KMS-11 (cell line): Measurements from ENCODE around the gene HBG1.

Experiments
- H2AFZ ChIP-seq: fragments of 200-600 bp; sonication (generic); 2 replicates; pipeline ENCODE4 v1.6.1; 2016; ENCODE audit warnings: antibody characterized with exemption, mixed run types, low read depth
- H3K27ac ChIP-seq: fragments of 200-600 bp; sonication (generic); 2 replicates; pipeline ENCODE4 v1.6.1; 2016; ENCODE audit warnings: mild to moderate bottlenecking, mixed run types
- H3K27me3 ChIP-seq: fragments of 200-600 bp; sonication (generic); 2 replicates; pipeline ENCODE4 v1.6.1; 2017; ENCODE audit warnings: mild to moderate bottlenecking, low read depth, mixed run types, moderate library complexity; ENCODE audit not compliant: insufficient read depth
- H3K36me3 ChIP-seq: fragments of 200-600 bp; sonication (generic); 2 replicates; pipeline ENCODE4 v1.6.1; 2017; ENCODE audit warnings: mild to moderate bottlenecking, mixed run types; ENCODE audit not compliant: insufficient read depth
- H3K4me1 ChIP-seq: fragments of 200-600 bp; sonication (generic); 2 replicates; pipeline ENCODE4 v1.6.1; 2016; ENCODE audit warnings: mild to moderate bottlenecking, low read depth, mixed run types; ENCODE audit not compliant: poor library complexity, severe bottlenecking
- H3K4me2 ChIP-seq: fragments of 200-600 bp; sonication (generic); 2 replicates; pipeline ENCODE4 v1.7.0; 2016; ENCODE audit warnings: mild to moderate bottlenecking, mixed run types
- H3K4me3 ChIP-seq: fragments of 200-600 bp; sonication (generic); IDR thresholded peaks from 2 replicates; pipeline ENCODE4 v1.6.1; 2017; ENCODE audit warnings: low read depth, low read length, mixed read lengths; ENCODE audit not compliant: insufficient read depth
- H3K79me2 ChIP-seq: fragments of 200-600 bp; sonication (generic); 2 replicates; pipeline ENCODE4 v1.6.1; 2016; ENCODE audit warnings: low read depth, mixed run types; ENCODE audit not compliant: insufficient read depth
- H3K9ac ChIP-seq: fragments of 200-600 bp; sonication (generic); 2 replicates; pipeline ENCODE4 v1.6.1; 2016; ENCODE audit warnings: mild to moderate bottlenecking, mixed run types
- H4K20me1 ChIP-seq: fragments of 200-600 bp; sonication (generic); 2 replicates; pipeline ENCODE4 v1.6.1; 2016; ENCODE audit warnings: mild to moderate bottlenecking, mixed run types; ENCODE audit not compliant: insufficient read depth
- CTCF ChIP-seq: fragments of 200-600 bp; sonication (generic); conservative IDR thresholded peaks from 2 replicates; pipeline ENCODE4 v1.6.1; 2017; ENCODE audit warnings: low read depth, mild to moderate bottlenecking, antibody characterized with exemption, low read length, moderate library complexity, mixed read lengths

Gene HBG1

GRCh38 chr11:5247472-5248192 is 2.0 kb downstream of the HBG1 start:
- H4K20me1 ChIP-seq = no peaks in the 10 kb centered on the region
- no peak overlapping the region for H2AFZ ChIP-seq
- H3K79me2 ChIP-seq = no peaks in the 10 kb centered on the region
- H3K27ac ChIP-seq = no peak overlapping the region
- H3K27me3 ChIP-seq = no peaks in the 10 kb centered on the region
- H3K36me3 ChIP-seq = no peaks in the 10 kb centered on the region
- peaks cover 8% of the 10 kb centered on the region for H3K4me1 ChIP-seq
- H3K4me3 ChIP-seq = no peak overlapping the region
- TF ChIP-seq CTCF = no peak
- no peak overlapping the region for H3K9ac ChIP-seq
- no peak overlapping the region for H3K4me2 ChIP-seq

GRCh38 chr11:5246772-5247471 is 2.7 kb downstream of the HBG1 start:
- Histone ChIP-seq H3K9ac (no peak overlapping the region), H3K4me2 (no peak overlapping the region), H3K27me3 (no peaks in the 10 kb centered on the region), H3K79me2 (no peaks in the 10 kb centered on the region), H3K4me3 (no peak overlapping the region), H3K4me1 (peaks cover 8% of the 10 kb centered on the region), H3K36me3 (no peaks in the 10 kb centered on the region), H2AFZ (no peak overlapping the region), H3K27ac (no peak overlapping the region), H4K20me1 (no peaks in the 10 kb centered on the region)
- no peak for TF ChIP-seq CTCF

GRCh38 chr11:5245155-5245554 is 4.5 kb downstream of the HBG1 start:
- H2AFZ ChIP-seq = no peak overlapping the region
- H3K27ac ChIP-seq = no peak overlapping the region
- peaks cover 8% of the 10 kb centered on the region for H3K4me1 ChIP-seq
- no peaks in the 10 kb centered on the region for H3K36me3 ChIP-seq
- H4K20me1 ChIP-seq = no peaks in the 10 kb centered on the region
- no peaks in the 10 kb centered on the region for H3K27me3 ChIP-seq
- no peak for TF ChIP-seq CTCF
- H3K79me2 ChIP-seq = no peaks in the 10 kb centered on the region
- no peak overlapping the region for H3K4me3 ChIP-seq
- H3K4me2 ChIP-seq = no peak overlapping the region
- H3K9ac ChIP-seq = no peak overlapping the region

- peaks cover 8% of the 10 kb centered on the region for H3K4me1 ChIP-seq
These were observed 5.9 kb downstream of the HBG1 start for GRCh38 chr11:5243816-5244180.

More at GRCh38 chr11:5243816-5244180, 5.9 kb downstream of the HBG1 start:
- TF ChIP-seq CTCF = no peak
- Histone ChIP-seq H3K9ac (no peak overlapping the region), H3K4me2 (no peak overlapping the region), H3K79me2 (no peaks in the 10 kb centered on the region), H3K27me3 (no peaks in the 10 kb centered on the region), H2AFZ (no peak overlapping the region), H3K4me3 (no peak overlapping the region), H3K27ac (no peak overlapping the region), H4K20me1 (no peaks in the 10 kb centered on the region), H3K36me3 (no peaks in the 10 kb centered on the region)
